K562 (cell line): ENCODE results near the gene CD79A. TPM values are rescaled to one million over a fixed set of nuclear protein-coding genes. Genes with fewer than 3 reads are reported as not detected.

ENCODE experiments used
- ATAC-seq: fragments of 200-7000 bp; cut with Tn5 transposase; 3 replicates; pipeline ENCODE4 v1.9.1; 2020; ENCODE audit warnings: moderate library complexity
- BruUV-seq: library from RNA; stranded (reverse); fragments of 400-500 nt; replicated peaks from 2 replicates; lab custom pipeline; 2021; lab: Mats Ljungman, UMichigan
- CTCF ChIA-PET: fragments of 300-600 bp; formaldehyde crosslinking; extraction: SDS; loops from one replicate; lab custom pipeline; 2021; ENCODE audit warnings: low intra/inter-chr PET ratio; lab: Yijun Ruan, JAX
- POLR2A ChIA-PET: fragments of 300-600, 350-650 bp; sonication (Branson Sonifier 250); formaldehyde crosslinking; extraction: SDS; loops from one replicate; lab custom pipeline; 2021; ENCODE audit warnings: antibody characterized with exemption, inconsistent platforms; lab: Yijun Ruan, JAX
- DNase-seq, 4 experiments: peaks; one replicate each; pipeline versions ENCODE4 v3.0.0 to v3.0.0-alpha.2; 2011 to 2018; ENCODE audit warnings: low spot score in 3 of 4, mixed read lengths in 3 of 4; ENCODE audit errors: extremely low read depth in 1 of 4
- FAIRE-seq: peaks from 2 replicates; lab custom pipeline; 2011; peaks lifted over from hg19 to GRCh38; lab: Jason Lieb, UNC
- H2AFZ ChIP-seq: 2 replicates; pipeline ENCODE4 v1.6.0; 2011; ENCODE audit warnings: low read depth, low read length, control low read depth, inconsistent platforms
- H3K27ac ChIP-seq: fragments of 200-600 bp; 3 replicates; pipeline ENCODE4 v1.8.0; 2011; ENCODE audit warnings: low read depth, mild to moderate bottlenecking, control low read depth, inconsistent platforms, low read length, moderate library complexity, mixed read lengths; ENCODE audit errors: extremely low read depth
- H3K27me3 ChIP-seq, 2 experiments: fragments of 300-600 bp in 1 of 2; 2 replicates in 1 of 2; 3 replicates in 1 of 2; pipeline versions ENCODE4 v1.6.0 to v1.8.0; 2011; ENCODE audit warnings: inconsistent platforms in 2 of 2, low read length in 2 of 2, mild to moderate bottlenecking in 1 of 2, mixed read lengths in 1 of 2, moderate library complexity in 1 of 2; ENCODE audit not compliant: control insufficient read depth in 2 of 2, insufficient read depth in 2 of 2
- H3K36me3 ChIP-seq: fragments of 300-600 bp; 3 replicates; pipeline ENCODE4 v1.8.0; 2011; ENCODE audit warnings: mild to moderate bottlenecking, low read length, inconsistent platforms; ENCODE audit not compliant: control insufficient read depth, insufficient read depth
- H3K4me1 ChIP-seq, 2 experiments: fragments of 200-600 bp in 1 of 2; replicated peaks in 1 of 2; 2 replicates in 1 of 2; 3 replicates in 1 of 2; pipeline versions ENCODE4 v1.5.1 to v1.8.0; 2011; ENCODE audit warnings: inconsistent platforms in 2 of 2, low read length in 2 of 2, mild to moderate bottlenecking in 1 of 2, mixed read lengths in 1 of 2, moderate library complexity in 1 of 2; ENCODE audit not compliant: control insufficient read depth in 2 of 2, insufficient read depth in 2 of 2
- H3K4me2 ChIP-seq: 2 replicates; pipeline ENCODE4 v1.6.1; 2011; ENCODE audit warnings: low read length, control low read depth, inconsistent platforms, mixed read lengths; ENCODE audit not compliant: insufficient read depth
- H3K4me3 ChIP-seq: fragments of 200-600 bp; sonication (generic), shearing (Covaris generic); 2 replicates; pipeline ENCODE4 v1.5.1; 2016; ENCODE audit warnings: control low read depth, inconsistent platforms
- H3K79me2 ChIP-seq: fragments of 200-600 bp; 3 replicates; pipeline ENCODE4 v1.8.0; 2011; ENCODE audit warnings: low read length, inconsistent platforms; ENCODE audit not compliant: control insufficient read depth, insufficient read depth
- H3K9ac ChIP-seq, 2 experiments: 2 replicates each; pipeline versions ENCODE4 v1.6.0 to v1.6.1; 2011; ENCODE audit warnings: low read depth in 2 of 2, low read length in 2 of 2, control low read depth in 1 of 2, inconsistent platforms in 1 of 2, mild to moderate bottlenecking in 1 of 2, mixed read lengths in 1 of 2; ENCODE audit not compliant: insufficient read depth in 1 of 2
- H3K9me1 ChIP-seq: one replicate; pipeline ENCODE4 v1.6.0; 2011; ENCODE audit warnings: inconsistent platforms, mild to moderate bottlenecking, low read length, moderate library complexity; ENCODE audit not compliant: control insufficient read depth, insufficient read depth
- H3K9me3 ChIP-seq: replicated peaks from 2 replicates; pipeline ENCODE4 v1.5.1; 2011; ENCODE audit warnings: low read depth, low read length, inconsistent platforms; ENCODE audit not compliant: control insufficient read depth, insufficient read depth
- H4K20me1 ChIP-seq: replicated peaks from 2 replicates; pipeline ENCODE4 v1.6.1; 2011; ENCODE audit warnings: low read length, inconsistent platforms, mixed read lengths; ENCODE audit not compliant: control insufficient read depth, insufficient read depth
- ARID4B ChIP-seq: sonication (generic); formaldehyde crosslinking; IDR thresholded peaks from 2 replicates; pipeline ENCODE4 v1.8.0; 2022; ENCODE audit warnings: mild to moderate bottlenecking, missing genetic modification reagents
- BRCA1 ChIP-seq, 2 experiments: fragments of 450-650 bp in 1 of 2; sonication (generic) in 1 of 2; formaldehyde crosslinking in 1 of 2; IDR thresholded peaks; 2 replicates each; pipeline versions ENCODE4 v1.5.0 to v1.6.1; 2017 to 2020; ENCODE audit warnings: mild to moderate bottlenecking in 1 of 2, missing genetic modification reagents in 1 of 2
- EGR1 ChIP-seq: fragments of 450-650 bp; conservative IDR thresholded peaks from 2 replicates; pipeline ENCODE4 v1.6.1; 2017; ENCODE audit warnings: mild to moderate bottlenecking
- ELF4 ChIP-seq: fragments of 450-650 bp; formaldehyde crosslinking; IDR thresholded peaks from 2 replicates; pipeline ENCODE4 v1.4.0; 2022; ENCODE audit warnings: missing genetic modification characterization
- GABPB1 ChIP-seq: sonication (generic); formaldehyde crosslinking; IDR thresholded peaks from 2 replicates; pipeline ENCODE4 v1.8.0; 2022; ENCODE audit warnings: mild to moderate bottlenecking, missing genetic modification reagents
- GTF3C2 ChIP-seq: IDR thresholded peaks from 3 replicates; pipeline ENCODE4 v1.6.1; 2011; ENCODE audit warnings: borderline replicate concordance, mild to moderate bottlenecking, moderate library complexity; ENCODE audit not compliant: insufficient read length; ENCODE audit errors: extremely low read depth
- HBP1 ChIP-seq: fragments of 450-650 bp; formaldehyde crosslinking; IDR thresholded peaks from 2 replicates; pipeline ENCODE4 v1.4.0; 2022; ENCODE audit warnings: missing genetic modification characterization
- KDM1A ChIP-seq, 2 experiments: fragments of 450-650 bp; IDR thresholded peaks; 2 replicates each; pipeline ENCODE4 v1.6.1; 2016; ENCODE audit warnings: mild to moderate bottlenecking in 2 of 2
- NFIC ChIP-seq: fragments of 450-650 bp; IDR thresholded peaks from 2 replicates; pipeline ENCODE4 v1.6.1; 2017; ENCODE audit warnings: mild to moderate bottlenecking, inconsistent platforms
- PHF21A ChIP-seq: fragments of 450-650 bp; IDR thresholded peaks from 2 replicates; pipeline ENCODE4 v1.6.1; 2017; ENCODE audit warnings: low read depth, borderline replicate concordance
- ZBTB7A ChIP-seq: IDR thresholded peaks from 2 replicates; pipeline ENCODE4 v1.6.1; 2011; ENCODE audit warnings: low read depth, mild to moderate bottlenecking, low read length, moderate library complexity, borderline replicate concordance; ENCODE audit not compliant: control insufficient read depth
- WGBS: fragments of 100-300 bp; shearing (Covaris generic); methylation state at CpG from one replicate; pipeline ENCODE4 v1.1.6; 2016; ENCODE audit warnings: low coverage, mixed read lengths; ENCODE audit not compliant: insufficient coverage; ENCODE audit errors: missing lambda C conversion rate; 5-methylcytosine and 5-hydroxymethylcytosine counted together
- in situ Hi-C: fragments of 300-500 bp; cut with MboI; formaldehyde crosslinking; loops from 4 replicates; pipeline ENCODE4 v1.15.0; 2018; ENCODE audit warnings: inconsistent platforms, mixed read lengths
- intact Hi-C: fragments of 100-400 bp; cut with micrococcal nuclease; formaldehyde crosslinking; loops from 2 replicates; pipeline ENCODE4 v1.14.2; 2022
- polyA plus RNA-seq, 8 experiments: library from polyadenylated mRNA; depleted of rRNA in 4 of 8; stranded (reverse) in 5 of 8; unstranded in 3 of 8; fragments of >200 nt; fragmentation: Nextera tagmentation in 2 of 8; fragmentation: Illumina TruSeq in 1 of 8; extraction: Ambion mirVana in 2 of 8; extraction: Trizol in 1 of 8; gene quantifications; 2 replicates each; pipeline versions ENCODE4 v1.2.1 to v1.2.3, GENCODE V29; 2011 to 2014; ENCODE audit warnings: inconsistent platforms in 1 of 8, missing spikeins in 1 of 8
- total RNA-seq, 7 experiments: library from RNA; depleted of rRNA in 6 of 7; stranded (reverse); fragments of >200 nt in 6 of 7; fragmentation: Illumina TruSeq in 2 of 7; extraction: Trizol in 2 of 7; gene quantifications; 2 replicates each; pipeline versions ENCODE4 v1.2.1 to v1.2.3, GENCODE V29; 2011 to 2021; ENCODE audit warnings: low replicate concordance in 1 of 7

Gene CD79A
- total and polyA plus RNA-seq, 9 of the 15 experiments (the other 6 are each of a cell fraction or from before 2014, with no cell fraction given) = 0.04 to 0.72 (median 0.17) TPM; not detected in 3

- WGBS = 5% methylated on average over 30 of the region's 43 CpGs
- Histone ChIP-seq H3K9ac (peak overlapping the region in 1 of 2 experiments; percentile 94; a peak in 2 of 4 replicates), H3K4me1 (peaks cover 30 to 53% of the 10 kb centered on the region in 2 experiments), H3K9me1 (no peaks in the 10 kb centered on the region), H3K79me2 (peaks cover 8% of the 10 kb centered on the region; the same call in 2 of the 3 replicates), H3K4me3 (peak overlapping the region; percentile 59), H2AFZ (peak overlapping the region; percentile 67; the same call in 1 of the 2 replicates), H3K27ac (no peak overlapping the region), H4K20me1 (no peaks in the 10 kb centered on the region), H3K36me3 (no peaks in the 10 kb centered on the region), H3K27me3 (no peaks in the 10 kb centered on the region; a peak in 1 of 5 replicates), H3K9me3 (no peaks in the 10 kb centered on the region), H3K4me2 (peak overlapping the region; percentile 98)
- no TSS peak for BruUV-seq
- FAIRE-seq (no peak), ATAC-seq (peak; percentile 16), DNase-seq (peak; percentile 51 to 79 (median 72))
- in situ Hi-C loops (no loop called here), intact Hi-C loops (no loop called here)
- POLR2A ChIA-PET = interaction anchor here (0.7 to 1.0 kb wide), 3 partner anchors 9 to 54 kb away, joined by 3 to 4 read pairs (median 3); no protein-coding TSS in a partner anchor
- CTCF ChIA-PET = interaction anchor here (0.6 kb wide), 1 partner anchor 13 kb away, joined by 4 read pairs; no protein-coding TSS in a partner anchor
- TF ChIP-seq HBP1 (CRISPR knock-in tag) (no peak), GTF3C2 (no peak), KDM1A (IDR thresholded peaks at IDR 0.05) (0 out of 4 replicates have a peak, but pooled peaks of 1 of the 2 experiments have one; percentile 12), ZBTB7A (peak; percentile 23; the same call in 1 of the 2 replicates), ELF4 (no peak), PHF21A (peak; percentile 22; the same call in 1 of the 2 replicates), BRCA1 (IDR thresholded peaks at IDR 0.05) (no peak), BRCA1 (CRISPR knock-in tag; IDR thresholded peaks at IDR 0.05) (no peak), NFIC (0 out of 2 replicates have a peak, but pooled peaks have one; percentile 11), EGR1 (peak; percentile 67), ARID4B (CRISPR knock-in tag) (0 out of 2 replicates have a peak, but pooled peaks have one; percentile 4), GABPB1 (CRISPR knock-in tag) (no peak)
These were observed 50.6 kb downstream of the CD79A start for GRCh38 chr19:41927497-41928192.
